Neuronal stem cell (in vitro differentiated cells): ENCODE results near the gene GOLGA6B.

Source experiments
- DNase-seq: peaks from one replicate; pipeline ENCODE4 v3.0.0-alpha.2; 2013; ENCODE audit warnings: low spot score
- H2AFZ ChIP-seq: one replicate; pipeline ENCODE4 v1.6.1; 2013; ENCODE audit warnings: mild to moderate bottlenecking, low read length, inconsistent platforms
- H2AK5ac ChIP-seq: 2 replicates; pipeline ENCODE4 v1.6.1; 2013; ENCODE audit warnings: low read depth, mild to moderate bottlenecking, inconsistent platforms, low read length, moderate library complexity, mixed read lengths
- H2BK120ac ChIP-seq: 2 replicates; pipeline ENCODE4 v1.6.1; 2013; ENCODE audit warnings: low read depth, mild to moderate bottlenecking, inconsistent platforms, low read length, moderate library complexity, mixed read lengths
- H2BK12ac ChIP-seq: one replicate; pipeline ENCODE4 v1.6.1; 2013; ENCODE audit warnings: low read length, inconsistent platforms
- H2BK15ac ChIP-seq: 2 replicates; pipeline ENCODE4 v1.6.1; 2013; ENCODE audit warnings: mild to moderate bottlenecking, low read length, inconsistent platforms, mixed read lengths
- H2BK5ac ChIP-seq: one replicate; pipeline ENCODE4 v1.6.1; 2013; ENCODE audit warnings: inconsistent platforms, mild to moderate bottlenecking, low read length, moderate library complexity
- H3K14ac ChIP-seq: one replicate; pipeline ENCODE4 v1.6.1; 2013; ENCODE audit warnings: low read length, inconsistent platforms
- H3K18ac ChIP-seq: 2 replicates; pipeline ENCODE4 v1.6.1; 2013; ENCODE audit warnings: low read length, inconsistent platforms
- H3K23ac ChIP-seq: 2 replicates; pipeline ENCODE4 v1.6.1; 2013; ENCODE audit warnings: low read depth, mild to moderate bottlenecking, mixed read lengths, low read length, inconsistent platforms; ENCODE audit not compliant: poor library complexity
- H3K27ac ChIP-seq: replicated peaks from 3 replicates; pipeline ENCODE4 v1.5.1; 2013; ENCODE audit warnings: low read length, inconsistent platforms
- H3K27me3 ChIP-seq, 3 experiments: 2 replicates each; pipeline ENCODE4 v1.6.1; 2013; ENCODE audit warnings: low read length in 3 of 3, mild to moderate bottlenecking in 2 of 3, inconsistent platforms in 1 of 3, low read depth in 1 of 3, mixed read lengths in 1 of 3, moderate library complexity in 1 of 3; ENCODE audit not compliant: control insufficient read depth in 3 of 3, insufficient read depth in 3 of 3
- H3K36me3 ChIP-seq, 2 donors: replicated peaks in 1 of 2; 2 replicates each; pipeline ENCODE4 v1.6.1; 2013; ENCODE audit warnings: low read length in 2 of 2; ENCODE audit not compliant: control insufficient read depth in 2 of 2, insufficient read depth in 2 of 2
- H3K4ac ChIP-seq: 2 replicates; pipeline ENCODE4 v1.6.1; 2013; ENCODE audit warnings: inconsistent platforms, mild to moderate bottlenecking, low read length, moderate library complexity
- H3K4me1 ChIP-seq, 2 donors: 1 replicate in 1 of 2; 2 replicates in 1 of 2; pipeline ENCODE4 v1.6.1; 2013; ENCODE audit warnings: low read length in 2 of 2, low read depth in 1 of 2; ENCODE audit not compliant: control insufficient read depth in 2 of 2, insufficient read depth in 1 of 2
- H3K4me2 ChIP-seq: one replicate; pipeline ENCODE4 v1.6.1; 2013; ENCODE audit warnings: mild to moderate bottlenecking, low read length, inconsistent platforms; ENCODE audit not compliant: insufficient read depth, poor library complexity, severe bottlenecking
- H3K4me3 ChIP-seq, 2 donors: 2 replicates each; pipeline ENCODE4 v1.5.1; 2013; ENCODE audit warnings: low read length in 2 of 2, mild to moderate bottlenecking in 2 of 2, inconsistent platforms in 1 of 2, moderate library complexity in 1 of 2
- H3K79me1 ChIP-seq: one replicate; pipeline ENCODE4 v1.6.1; 2013; ENCODE audit warnings: low read depth, mild to moderate bottlenecking, inconsistent platforms, low read length, moderate library complexity
- H3K9ac ChIP-seq: one replicate; pipeline ENCODE4 v1.6.1; 2013; ENCODE audit warnings: mild to moderate bottlenecking, low read depth, low read length, inconsistent platforms; ENCODE audit not compliant: poor library complexity
- H3K9me3 ChIP-seq, 2 donors: replicated peaks in 1 of 2; 2 replicates each; pipeline versions ENCODE3 to v1.6.1; 2013; ENCODE audit warnings: low read length in 2 of 2, mild to moderate bottlenecking in 2 of 2, inconsistent platforms in 1 of 2, low read depth in 1 of 2, mixed read lengths in 1 of 2, moderate library complexity in 1 of 2; ENCODE audit not compliant: control insufficient read depth in 2 of 2, insufficient read depth in 1 of 2
- H4K8ac ChIP-seq: one replicate; pipeline ENCODE4 v1.6.1; 2013; ENCODE audit warnings: low read depth, mild to moderate bottlenecking, inconsistent platforms, low read length, moderate library complexity
- H4K91ac ChIP-seq: one replicate; pipeline ENCODE4 v1.6.1; 2013; ENCODE audit warnings: low read length, low read depth, mild to moderate bottlenecking, inconsistent platforms; ENCODE audit not compliant: poor library complexity
- WGBS, 2 donors: extraction: QIAGEN DNeasy Blood & Tissue Kit; methylation state at CpG; one replicate each; pipeline ENCODE4 v1.1.7; 2013; ENCODE audit warnings: missing lambda C conversion rate in 2 of 2, mixed read lengths in 1 of 2; ENCODE audit not compliant: insufficient read length in 2 of 2, insufficient replicate concordance in 1 of 2; ENCODE audit errors: extremely low coverage in 2 of 2; 5-methylcytosine and 5-hydroxymethylcytosine counted together

The GOLGA6B gene

DNA sequence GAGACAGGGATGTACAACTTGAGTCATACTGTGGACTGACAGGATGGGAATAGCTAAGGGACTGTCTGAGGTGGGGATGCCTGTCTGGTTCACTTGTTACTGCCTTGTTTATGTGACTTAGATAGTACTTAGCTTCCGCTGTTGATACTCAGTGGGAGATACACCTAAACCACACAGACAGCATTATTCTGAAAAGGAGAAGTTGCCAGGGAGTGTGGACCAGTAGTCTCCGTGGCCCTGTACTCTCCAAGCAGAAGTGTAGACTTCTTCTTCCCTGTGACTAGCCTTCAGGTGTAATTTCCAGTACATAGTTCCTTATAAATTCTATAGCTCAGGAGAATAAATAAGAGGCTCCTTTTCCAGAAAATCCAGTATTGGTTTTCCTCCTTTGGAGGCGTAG lies 26.4 kb downstream of the GOLGA6B start:
- Histone ChIP-seq H3K9me3 (no peaks in the 10 kb centered on the region), H2BK5ac (no peak overlapping the region), H2AK5ac (no peak overlapping the region), H3K23ac (no peak overlapping the region), H3K4me2 (no peak overlapping the region), H4K91ac (no peak overlapping the region), H2BK120ac (no peak overlapping the region), H4K8ac (no peak overlapping the region), H3K18ac (no peak overlapping the region), H3K4me1 (no peaks in the 10 kb centered on the region), H3K9ac (no peak overlapping the region), H2BK15ac (no peak overlapping the region), H3K36me3 (no peaks in the 10 kb centered on the region), H3K27ac (no peak overlapping the region), H2AFZ (no peak overlapping the region), H3K4me3 (no peak overlapping the region), H2BK12ac (no peak overlapping the region), H3K27me3 (peaks cover 0 to 17% (median 0%) of the 10 kb centered on the region in 3 experiments), H3K79me1 (no peaks in the 10 kb centered on the region), H3K4ac (no peak overlapping the region), H3K14ac (no peak overlapping the region)
- DNase-seq: no peak
- WGBS, 2 donors: no CpG with 5 or more reads among the region's 3 CpGs

GRCh38 chr15:72682772-72683171 lies 28.3 kb downstream of the GOLGA6B start:
- H3K23ac ChIP-seq: no peak overlapping the region
- no peak overlapping the region for H2BK15ac ChIP-seq
- H3K4me2 ChIP-seq: no peak overlapping the region
- H2BK5ac ChIP-seq: no peak overlapping the region
- H3K4me3 ChIP-seq: no peak overlapping the region
- H3K9ac ChIP-seq: no peak overlapping the region
- no peak overlapping the region for H4K8ac ChIP-seq
- WGBS, 2 donors: no CpG with 5 or more reads among the region's 3 CpGs
- no peaks in the 10 kb centered on the region for H3K79me1 ChIP-seq
- peak overlapping the region; percentile 61 for H2AFZ ChIP-seq
- H4K91ac ChIP-seq: no peak overlapping the region
- no peak overlapping the region for H2AK5ac ChIP-seq
- no peak for DNase-seq
- no peak overlapping the region for H3K27ac ChIP-seq
- H3K4me1 ChIP-seq: no peaks in the 10 kb centered on the region
- H2BK120ac ChIP-seq: no peak overlapping the region
- H3K14ac ChIP-seq: no peak overlapping the region
- H2BK12ac ChIP-seq: no peak overlapping the region
- no peaks in the 10 kb centered on the region for H3K36me3 ChIP-seq
- H3K18ac ChIP-seq: no peak overlapping the region
- H3K4ac ChIP-seq: no peak overlapping the region
- H3K9me3 ChIP-seq: no peaks in the 10 kb centered on the region
- H3K27me3 ChIP-seq: peaks cover 0 to 17% (median 0%) of the 10 kb centered on the region in 3 experiments

DNA sequence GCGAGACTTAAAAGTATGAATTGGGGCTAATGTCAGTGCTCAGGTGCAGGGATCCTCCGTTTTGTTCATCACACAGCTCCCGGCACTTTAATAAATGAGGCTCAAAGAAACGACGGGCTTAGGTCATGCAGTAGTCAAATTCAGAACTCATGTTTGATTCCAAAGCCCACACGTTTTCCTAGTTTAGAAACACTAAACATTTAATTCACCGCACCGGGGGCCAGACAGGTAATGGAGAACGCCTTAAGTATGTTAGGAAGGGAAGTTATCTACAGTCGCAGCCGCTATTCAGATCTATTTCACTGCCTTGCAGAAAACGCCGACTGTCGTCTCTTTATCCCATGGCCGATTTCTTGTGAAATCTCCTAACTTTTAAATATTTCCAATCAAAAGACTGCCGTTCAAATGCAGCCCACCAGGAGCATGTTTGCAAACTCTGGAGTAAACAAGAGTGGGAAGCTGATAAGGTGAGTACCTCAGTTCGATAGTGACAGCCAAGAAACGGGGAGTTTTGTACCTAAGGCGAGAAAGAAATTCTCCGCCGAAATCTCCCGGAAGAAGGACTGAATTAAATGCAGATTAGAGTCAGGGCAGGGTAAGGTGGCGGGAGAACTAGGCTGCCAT lies 30.9 kb downstream of the GOLGA6B start:
- Histone ChIP-seq H3K9me3 (no peaks in the 10 kb centered on the region), H2BK12ac (no peak overlapping the region), H3K79me1 (peaks cover 2% of the 10 kb centered on the region), H2BK15ac (no peak overlapping the region), H4K8ac (no peak overlapping the region), H3K18ac (peak overlapping the region; percentile 93), H3K36me3 (no peaks in the 10 kb centered on the region), H3K27ac (peak overlapping the region; percentile 91), H3K27me3 (peaks cover 0 to 9% (median 0%) of the 10 kb centered on the region in 3 experiments), H2AK5ac (no peak overlapping the region), H2BK120ac (no peak overlapping the region), H3K14ac (no peak overlapping the region), H3K4ac (no peak overlapping the region), H3K4me1 (no peaks in the 10 kb centered on the region), H4K91ac (no peak overlapping the region), H3K9ac (peak overlapping the region; percentile 84), H3K4me2 (peak overlapping the region; percentile 68), H3K4me3 (peak overlapping the region; percentile 85 to 94), H3K23ac (peak overlapping the region; percentile 45), H2BK5ac (no peak overlapping the region), H2AFZ (peak overlapping the region; percentile 94)
- WGBS, 2 donors: no CpG with 5 or more reads among the region's 23 CpGs
- DNase-seq: no peak

GRCh38 chr15:72685925-72686794 lies 31.7 kb downstream of the GOLGA6B start, which contains the start of the genes BBS4 and HIGD2B:
Gene BBS4 (plus strand): TSS chr15:72686207. CDS start chr15:72686228, 21 bp downstream.
Gene HIGD2B (minus strand): TSS chr15:72686182. CDS start chr15:72676374, 9,808 bp downstream.
- Histone ChIP-seq H2BK12ac (no peak within 1 kb of the TSS), H3K27ac (peak within 1 kb of the TSS; percentile 91), H3K27me3 (peaks cover 0 to 1% (median 0%) of the 10 kb centered on the region in 3 experiments), H3K14ac (no peak within 1 kb of the TSS), H2BK15ac (no peak within 1 kb of the TSS), H3K4me1 (no peaks in the 10 kb centered on the region), H3K18ac (peak within 1 kb of the TSS; percentile 96), H3K23ac (peak within 1 kb of the TSS; percentile 45), H3K4me2 (peak within 1 kb of the TSS; percentile 68), H3K4ac (no peak within 1 kb of the TSS), H2BK5ac (no peak within 1 kb of the TSS), H4K91ac (no peak within 1 kb of the TSS), H3K9ac (peak within 1 kb of the TSS; percentile 92), H2AK5ac (no peak within 1 kb of the TSS), H4K8ac (no peak within 1 kb of the TSS), H3K79me1 (peaks cover 2% of the 10 kb centered on the region), H3K36me3 (no peaks in the 10 kb centered on the region), H3K9me3 (no peaks in the 10 kb centered on the region), H3K4me3 (peak within 1 kb of the TSS; percentile 85 to 94), H2BK120ac (peak within 1 kb of the TSS; percentile 61), H2AFZ (peak within 1 kb of the TSS; percentile 94)
- no CpG with 5 or more reads among the region's 49 CpGs for WGBS, 2 donors
- DNase-seq: peak; percentile 88
